HepG2 (cell line): ENCODE data around the gene PIEZO1. TPM values are rescaled to one million over a fixed set of nuclear protein-coding genes. Genes with fewer than 3 reads are reported as not detected.

Experiments used
- ATAC-seq: fragments of 200-7000 bp; cut with Tn5 transposase; 3 replicates; pipeline ENCODE4 v1.9.1; 2020; ENCODE audit warnings: mild to moderate bottlenecking, moderate library complexity
- BruUV-seq: library from RNA; stranded (reverse); fragments of 400-500 nt; replicated peaks from 2 replicates; lab custom pipeline; 2021; lab: Mats Ljungman, UMichigan
- CTCF ChIA-PET: fragments of 300-600 bp; formaldehyde crosslinking; extraction: SDS; loops from one replicate; lab custom pipeline; 2021; ENCODE audit warnings: low total read pairs, inconsistent platforms, low intra/inter-chr PET ratio; lab: Yijun Ruan, JAX
- POLR2A ChIA-PET: fragments of 350-600 bp; sonication (Branson Sonifier 250); formaldehyde crosslinking; loops from one replicate; lab custom pipeline; 2020; ENCODE audit warnings: antibody characterized with exemption, inconsistent platforms; lab: Yijun Ruan, JAX
- DNase-seq: peaks from one replicate; pipeline ENCODE4 v3.0.0-alpha.2; 2015; ENCODE audit warnings: low spot score
- FAIRE-seq: peaks from 3 replicates; lab custom pipeline; 2011; peaks lifted over from hg19 to GRCh38; lab: Jason Lieb, UNC
- H2AFZ ChIP-seq: one replicate; pipeline ENCODE4 v1.6.1; 2011; ENCODE audit warnings: low read length, inconsistent platforms
- H3K27ac ChIP-seq: fragments of 300-600 bp; 3 replicates; pipeline ENCODE4 v1.8.0; 2011; ENCODE audit warnings: mixed run types, mild to moderate bottlenecking, mixed read lengths, low read length, inconsistent platforms; ENCODE audit not compliant: insufficient read depth; ENCODE audit errors: extremely low read length
- H3K27me3 ChIP-seq, 2 experiments: fragments of 200-600 bp in 1 of 2; 2 replicates in 1 of 2; 3 replicates in 1 of 2; pipeline versions ENCODE4 v1.6.0 to v1.8.0; 2011; ENCODE audit warnings: low read length in 2 of 2, mild to moderate bottlenecking in 2 of 2, moderate library complexity in 2 of 2, inconsistent platforms in 1 of 2; ENCODE audit not compliant: insufficient read depth in 2 of 2, control insufficient read depth in 1 of 2
- H3K36me3 ChIP-seq, 2 experiments: fragments of 200-600 bp in 1 of 2; replicated peaks in 1 of 2; 2 replicates in 1 of 2; 3 replicates in 1 of 2; pipeline versions ENCODE4 v1.5.1 to v1.8.0; 2011; ENCODE audit warnings: low read length in 2 of 2, inconsistent platforms in 1 of 2; ENCODE audit not compliant: insufficient read depth in 2 of 2, control insufficient read depth in 1 of 2
- H3K4me1 ChIP-seq: 2 replicates; pipeline ENCODE4 v1.5.1; 2012; ENCODE audit warnings: low read length, inconsistent platforms; ENCODE audit not compliant: insufficient read depth
- H3K4me2 ChIP-seq: 2 replicates; pipeline ENCODE4 v1.6.0; 2011; ENCODE audit warnings: low read depth, low read length, inconsistent platforms
- H3K4me3 ChIP-seq, 3 experiments: fragments of 200-600 bp in 1 of 3; sonication (generic), shearing (Covaris generic) in 1 of 3; replicated peaks in 1 of 3; 2 replicates each; pipeline ENCODE4 v1.5.1; 2011 to 2016; ENCODE audit warnings: low read length in 3 of 3, inconsistent platforms in 2 of 3, low read depth in 2 of 3, mild to moderate bottlenecking in 2 of 3, control low read depth in 1 of 3, mixed read lengths in 1 of 3; ENCODE audit not compliant: insufficient read depth in 1 of 3
- H3K79me2 ChIP-seq: one replicate; pipeline ENCODE4 v1.6.1; 2011; ENCODE audit warnings: low read length, inconsistent platforms; ENCODE audit not compliant: insufficient read depth
- H3K9ac ChIP-seq: 2 replicates; pipeline ENCODE4 v1.6.0; 2011; ENCODE audit warnings: mild to moderate bottlenecking, low read depth, low read length, inconsistent platforms; ENCODE audit not compliant: insufficient read depth
- H3K9me3 ChIP-seq: 2 replicates; pipeline ENCODE4 v1.5.1; 2012; ENCODE audit warnings: mild to moderate bottlenecking, low read length
- H4K20me1 ChIP-seq: 2 replicates; pipeline ENCODE4 v1.6.0; 2011; ENCODE audit warnings: inconsistent platforms, mild to moderate bottlenecking, low read length, moderate library complexity; ENCODE audit not compliant: insufficient read depth
- AGO2 ChIP-seq: fragments of 200-400 bp; formaldehyde crosslinking; optimal IDR thresholded peaks from 2 replicates; pipeline ENCODE3; 2017; ENCODE audit warnings: mild to moderate bottlenecking, low read depth, low read length, moderate library complexity
- CREM ChIP-seq, 2 experiments: sonication (generic) in 1 of 2; formaldehyde crosslinking in 1 of 2; IDR thresholded peaks; 2 replicates each; pipeline versions ENCODE4 v1.4.0 to v1.6.1; 2016 to 2020; ENCODE audit warnings: antibody characterized with exemption in 1 of 2, mild to moderate bottlenecking in 1 of 2, missing genetic modification reagents in 1 of 2
- HOXA3 ChIP-seq: sonication (generic); formaldehyde crosslinking; IDR thresholded peaks from 2 replicates; pipeline ENCODE4 v1.5.0; 2020; ENCODE audit warnings: missing genetic modification reagents
- IRF1 ChIP-seq: sonication (generic); formaldehyde crosslinking; IDR thresholded peaks from 2 replicates; pipeline ENCODE4 v1.4.0; 2020; ENCODE audit warnings: low read depth, mild to moderate bottlenecking, missing genetic modification reagents
- POLR2A ChIP-seq, 2 experiments: IDR thresholded peaks; 2 replicates each; pipeline ENCODE4 v1.6.1; 2011; ENCODE audit warnings: low read depth in 2 of 2, low read length in 2 of 2, mild to moderate bottlenecking in 1 of 2, moderate library complexity in 1 of 2; ENCODE audit not compliant: insufficient read depth in 1 of 2
- ZC3H13 ChIP-seq: sonication (generic); formaldehyde crosslinking; IDR thresholded peaks from 2 replicates; pipeline ENCODE4 v1.8.1; 2023; ENCODE audit warnings: mild to moderate bottlenecking, missing genetic modification reagents, moderate library complexity
- ZNF224 ChIP-seq: sonication (generic); formaldehyde crosslinking; IDR thresholded peaks from 2 replicates; pipeline ENCODE4 v1.5.0; 2020; ENCODE audit warnings: mild to moderate bottlenecking, missing genetic modification reagents
- ZNF230 ChIP-seq: sonication (generic); formaldehyde crosslinking; IDR thresholded peaks from 2 replicates; pipeline ENCODE4 v1.4.0; 2020; ENCODE audit warnings: mild to moderate bottlenecking, missing genetic modification reagents
- ZNF281 ChIP-seq: sonication (generic); formaldehyde crosslinking; IDR thresholded peaks from 2 replicates; pipeline ENCODE4 v1.4.0; 2020; ENCODE audit warnings: missing genetic modification reagents, borderline replicate concordance
- ZNF652 ChIP-seq: IDR thresholded peaks from 2 replicates; pipeline ENCODE4 v1.6.1; 2016; ENCODE audit warnings: low read depth, borderline replicate concordance
- ZNF790 ChIP-seq: sonication (generic); formaldehyde crosslinking; IDR thresholded peaks from 2 replicates; pipeline ENCODE4 v1.8.0; 2022; ENCODE audit warnings: missing genetic modification reagents, mild to moderate bottlenecking, borderline replicate concordance
- ZNF891 ChIP-seq: sonication (generic); formaldehyde crosslinking; IDR thresholded peaks from 2 replicates; pipeline ENCODE4 v1.5.0; 2020; ENCODE audit warnings: mild to moderate bottlenecking, missing genetic modification reagents
- WGBS: methylation state at CpG from one replicate; pipeline ENCODE4 v1.1.6; 2017; ENCODE audit warnings: low lambda C conversion rate; 5-methylcytosine and 5-hydroxymethylcytosine counted together
- in situ Hi-C: cut with HindIII; loops from 2 replicates; pipeline ENCODE4 v1.10.0; 2017; ENCODE audit warnings: low pct_unique_long_range_greater_than_20kb; ENCODE audit not compliant: extremely low pct_ligation_motif_present
- intact Hi-C: fragments of 100-400 bp; cut with micrococcal nuclease; formaldehyde crosslinking; loops from one replicate; pipeline ENCODE4 v1.10.0; 2022; ENCODE audit not compliant: unreplicated experiment
- polyA plus RNA-seq, 8 experiments: library from polyadenylated mRNA; depleted of rRNA in 3 of 8; stranded (reverse) in 7 of 8; unstranded in 1 of 8; fragments of >200 nt; fragmentation: Illumina TruSeq in 4 of 8; extraction: Trizol in 4 of 8; gene quantifications; 2 replicates each; pipeline versions ENCODE4 v1.2.1 to v1.2.3, GENCODE V29; 2011 to 2016; ENCODE audit warnings: low read depth in 4 of 8, missing spikeins in 1 of 8, mixed read lengths in 1 of 8; ENCODE audit not compliant: insufficient read depth in 1 of 8
- total RNA-seq, 5 experiments: library from RNA; depleted of rRNA; stranded (reverse); fragments of >200 nt; fragmentation: Illumina TruSeq; extraction: Trizol; gene quantifications; 2 replicates each; pipeline ENCODE4 v1.2.3, GENCODE V29; 2016; ENCODE audit warnings: low read depth in 1 of 5
- TF ChIP-seq, protein P1 (sequence below): sonication (generic); formaldehyde crosslinking; IDR thresholded peaks from 2 replicates; pipeline ENCODE4 v1.5.1; 2020; ENCODE audit warnings: mild to moderate bottlenecking, missing genetic modification reagents, moderate library complexity

Gene PIEZO1
- total and polyA plus RNA-seq, 2 of the 13 experiments (the other 11 are each of a cell fraction or from before 2014, with no cell fraction given) = 67.9 to 85.0 TPM

DNA sequence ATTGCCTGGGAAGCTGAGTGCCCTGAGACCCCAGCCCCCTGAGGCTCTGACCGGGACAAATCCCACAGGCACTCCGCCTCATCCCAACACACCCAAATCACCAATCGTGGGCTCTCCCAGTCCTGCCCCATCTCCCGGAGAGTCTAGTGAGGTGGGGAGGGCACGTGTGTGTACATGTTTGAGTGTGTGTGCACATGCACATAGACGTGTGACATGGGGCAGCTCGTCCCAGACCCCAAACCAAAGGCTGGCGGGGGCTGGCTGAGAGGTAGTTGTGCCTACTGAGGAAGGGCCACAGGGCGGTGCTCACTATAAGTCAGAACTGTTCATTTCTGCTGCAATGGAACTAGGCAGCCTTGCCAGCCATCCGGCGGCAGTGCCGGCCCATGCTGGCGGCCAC, 107.3 kb downstream of the PIEZO1 start (continued):
- TF ChIP-seq IRF1 (CRISPR knock-in tag) = 0 out of 2 replicates have a peak, but pooled peaks have one; percentile 5
- peak; percentile 61; the same call in 1 of the 2 replicates for TF ChIP-seq ZNF224

DNA sequence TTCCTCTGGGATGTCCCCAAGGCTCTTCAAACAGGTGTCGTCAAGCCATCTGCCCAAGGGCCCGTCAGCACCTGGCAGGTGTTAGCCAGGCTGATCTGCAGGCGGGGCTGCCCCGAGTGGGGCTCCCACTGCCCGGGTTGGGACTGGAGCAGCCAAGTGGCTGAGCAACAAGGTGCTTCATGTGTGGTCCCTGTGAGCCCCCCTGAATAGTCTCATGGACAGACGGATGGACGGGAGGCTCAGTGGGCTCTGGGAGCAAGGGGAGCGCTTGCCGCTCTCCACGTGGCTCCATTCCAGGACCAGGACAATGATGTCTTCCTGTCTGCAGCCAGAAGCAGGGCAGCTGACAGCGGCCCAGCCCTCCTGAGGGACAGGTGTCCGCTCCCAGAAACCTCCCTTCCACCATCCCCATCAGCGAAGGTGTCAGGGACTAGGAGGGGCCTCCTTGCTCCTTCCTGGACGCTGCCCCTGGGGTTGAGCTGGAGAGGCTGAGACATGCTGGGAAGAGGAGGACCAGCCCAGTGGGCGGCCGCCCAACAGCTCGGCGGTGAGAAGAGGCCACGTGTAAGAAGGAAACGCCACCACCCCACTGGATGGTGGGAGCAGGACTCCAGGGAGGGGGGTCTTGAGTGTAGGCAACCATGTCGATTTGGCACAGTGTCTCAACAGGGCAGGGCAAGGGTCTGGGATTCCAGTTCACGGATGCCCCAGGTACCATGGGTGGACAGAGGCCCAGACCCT, 108.3 kb downstream of the PIEZO1 start:
- ChIA-PET POLR2A (no interaction called here), CTCF (no interaction called here)
- Histone ChIP-seq H3K4me3 (no peak overlapping the region), H3K79me2 (no peaks in the 10 kb centered on the region), H3K36me3 (no peaks in the 10 kb centered on the region; a peak in 1 of 5 replicates), H3K9me3 (no peaks in the 10 kb centered on the region), H3K4me1 (peaks cover 30% of the 10 kb centered on the region), H3K27ac (no peak overlapping the region), H4K20me1 (peaks cover 5% of the 10 kb centered on the region; the same call in 1 of the 2 replicates), H3K9ac (no peak overlapping the region), H3K27me3 (peaks cover 5 to 15% of the 10 kb centered on the region in 2 experiments; a peak in 4 of 5 replicates), H2AFZ (no peak overlapping the region), H3K4me2 (no peak overlapping the region)
- WGBS = 86% methylated on average over 13 of the region's 22 CpGs
- FAIRE-seq = no peak
- intact Hi-C loops (no loop called here), in situ Hi-C loops (no loop called here)
- no peak for ATAC-seq
- DNase-seq = no peak
- no TSS peak for BruUV-seq
- TF ChIP-seq HOXA3 (CRISPR knock-in tag) (0 out of 2 replicates have a peak, but pooled peaks have one; percentile 6), ZNF281 (CRISPR knock-in tag) (no peak), ZNF230 (CRISPR knock-in tag) (0 out of 2 replicates have a peak, but pooled peaks have one; percentile 15), ZNF891 (CRISPR knock-in tag) (no peak), ZNF652 (CRISPR knock-in tag) (no peak), ZNF790 (CRISPR knock-in tag) (0 out of 2 replicates have a peak, but pooled peaks have one; percentile 52), AGO2 (peak; percentile 53), POLR2A (IDR thresholded peaks at IDR 0.05; ENCODE audit: insufficient read depth in 1 of 2, low read depth in 2 of 2, low read length in 2 of 2) (peak in 1 of 2 experiments; percentile 19; a peak in 1 of 4 replicates), ZC3H13 (CRISPR knock-in tag) (0 out of 2 replicates have a peak, but pooled peaks have one; percentile 36), CREM (IDR thresholded peaks at IDR 0.05) (no peak), CREM (CRISPR knock-in tag; IDR thresholded peaks at IDR 0.05) (0 out of 2 replicates have a peak, but pooled peaks have one; percentile 6)
- TF ChIP-seq, protein P1, sequence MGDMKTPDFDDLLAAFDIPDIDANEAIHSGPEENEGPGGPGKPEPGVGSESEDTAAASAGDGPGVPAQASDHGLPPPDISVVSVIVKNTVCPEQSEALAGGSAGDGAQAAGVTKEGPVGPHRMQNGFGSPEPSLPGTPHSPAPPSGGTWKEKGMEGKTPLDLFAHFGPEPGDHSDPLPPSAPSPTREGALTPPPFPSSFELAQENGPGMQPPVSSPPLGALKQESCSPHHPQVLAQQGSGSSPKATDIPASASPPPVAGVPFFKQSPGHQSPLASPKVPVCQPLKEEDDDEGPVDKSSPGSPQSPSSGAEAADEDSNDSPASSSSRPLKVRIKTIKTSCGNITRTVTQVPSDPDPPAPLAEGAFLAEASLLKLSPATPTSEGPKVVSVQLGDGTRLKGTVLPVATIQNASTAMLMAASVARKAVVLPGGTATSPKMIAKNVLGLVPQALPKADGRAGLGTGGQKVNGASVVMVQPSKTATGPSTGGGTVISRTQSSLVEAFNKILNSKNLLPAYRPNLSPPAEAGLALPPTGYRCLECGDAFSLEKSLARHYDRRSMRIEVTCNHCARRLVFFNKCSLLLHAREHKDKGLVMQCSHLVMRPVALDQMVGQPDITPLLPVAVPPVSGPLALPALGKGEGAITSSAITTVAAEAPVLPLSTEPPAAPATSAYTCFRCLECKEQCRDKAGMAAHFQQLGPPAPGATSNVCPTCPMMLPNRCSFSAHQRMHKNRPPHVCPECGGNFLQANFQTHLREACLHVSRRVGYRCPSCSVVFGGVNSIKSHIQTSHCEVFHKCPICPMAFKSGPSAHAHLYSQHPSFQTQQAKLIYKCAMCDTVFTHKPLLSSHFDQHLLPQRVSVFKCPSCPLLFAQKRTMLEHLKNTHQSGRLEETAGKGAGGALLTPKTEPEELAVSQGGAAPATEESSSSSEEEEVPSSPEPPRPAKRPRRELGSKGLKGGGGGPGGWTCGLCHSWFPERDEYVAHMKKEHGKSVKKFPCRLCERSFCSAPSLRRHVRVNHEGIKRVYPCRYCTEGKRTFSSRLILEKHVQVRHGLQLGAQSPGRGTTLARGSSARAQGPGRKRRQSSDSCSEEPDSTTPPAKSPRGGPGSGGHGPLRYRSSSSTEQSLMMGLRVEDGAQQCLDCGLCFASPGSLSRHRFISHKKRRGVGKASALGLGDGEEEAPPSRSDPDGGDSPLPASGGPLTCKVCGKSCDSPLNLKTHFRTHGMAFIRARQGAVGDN (CRISPR knock-in tag) = peak; percentile 33
